ENCODE data around the gene FCAR. TPM values are rescaled to one million over a fixed set of nuclear protein-coding genes. Genes with fewer than 3 reads are reported as not detected.
"Not testable (repeated sequence)": the region's sequence is repeated elsewhere in the genome, so short reads cannot be mapped to it uniquely, and the experiment has no call there.

FCAR gene
- total RNA-seq = 0.30 TPM
- long read RNA-seq = 0 reads

DNA sequence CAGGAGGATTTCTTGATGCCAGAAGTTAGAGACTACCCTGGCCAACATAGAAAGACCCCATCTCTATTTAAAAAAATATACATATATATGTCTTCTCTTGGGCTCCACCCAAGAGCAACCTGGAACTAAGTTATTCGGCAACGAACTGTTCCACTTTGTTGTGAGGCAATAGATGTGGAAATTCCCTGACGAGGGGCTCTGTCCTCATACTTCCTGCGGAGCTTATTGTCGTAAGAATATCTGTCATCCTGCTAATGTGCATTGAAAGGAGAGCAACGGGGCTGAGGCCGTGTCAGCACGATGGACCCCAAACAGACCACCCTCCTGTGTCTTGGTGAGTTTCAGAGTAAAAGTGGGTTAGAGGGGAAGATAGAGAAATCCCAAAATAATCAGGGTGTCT is at the start of gene FCAR:
Gene FCAR, plus strand, starts transcription at position 246 of the 400 bp plus-strand sequence. Its CDS starts 55 bp downstream, at position 301.
- DNase-seq (no peak), ATAC-seq (ENCODE audit: poor library complexity) (no peak)
- intact Hi-C loops (cut with DNase I) = no loop called here

DNA sequence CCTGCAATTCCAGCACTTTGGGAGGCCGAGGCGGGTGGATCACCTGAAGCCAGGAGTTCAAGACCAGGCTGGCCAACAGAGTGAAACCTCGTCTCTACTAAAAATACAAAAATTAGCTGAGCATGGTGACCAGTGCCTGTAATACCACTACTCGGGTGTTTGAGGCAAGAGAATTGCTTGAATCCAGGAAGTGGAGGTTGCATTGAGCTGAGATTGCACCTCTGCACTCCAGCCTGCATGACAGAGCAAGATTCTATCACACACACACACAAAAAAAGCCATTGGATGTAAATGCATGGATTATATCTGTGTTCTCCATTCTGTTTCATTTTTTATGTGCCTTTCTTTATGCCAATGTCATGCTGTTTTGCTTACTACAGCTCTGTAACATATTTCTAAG is 49.6 kb upstream of the FCAR start:
- DNase-seq; intact Hi-C loops (cut with DNase I); ATAC-seq (ENCODE audit: poor library complexity): not testable (repeated sequence)

DNA sequence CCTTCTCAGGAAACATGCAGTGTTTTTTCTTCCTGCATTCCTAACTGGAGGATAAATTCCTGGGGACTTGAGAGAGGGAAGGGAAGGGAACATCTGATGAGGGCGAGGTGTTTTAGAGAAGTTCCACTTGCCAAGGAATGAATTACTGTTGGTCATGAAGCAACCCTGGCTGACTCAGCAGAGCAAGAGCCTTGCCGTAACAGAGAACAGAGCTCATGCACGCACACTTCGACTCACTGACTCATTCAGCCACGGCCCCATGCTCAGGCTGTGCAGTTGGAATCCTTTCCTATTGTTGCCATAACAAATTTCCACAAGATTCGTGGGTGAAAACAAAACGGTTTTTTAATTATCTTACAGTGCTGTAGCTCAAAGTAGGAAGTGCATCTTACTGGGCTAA is 48.7 kb upstream of the FCAR start:
- ATAC-seq (ENCODE audit: poor library complexity); intact Hi-C loops (cut with DNase I); DNase-seq: not testable (repeated sequence)

DNA sequence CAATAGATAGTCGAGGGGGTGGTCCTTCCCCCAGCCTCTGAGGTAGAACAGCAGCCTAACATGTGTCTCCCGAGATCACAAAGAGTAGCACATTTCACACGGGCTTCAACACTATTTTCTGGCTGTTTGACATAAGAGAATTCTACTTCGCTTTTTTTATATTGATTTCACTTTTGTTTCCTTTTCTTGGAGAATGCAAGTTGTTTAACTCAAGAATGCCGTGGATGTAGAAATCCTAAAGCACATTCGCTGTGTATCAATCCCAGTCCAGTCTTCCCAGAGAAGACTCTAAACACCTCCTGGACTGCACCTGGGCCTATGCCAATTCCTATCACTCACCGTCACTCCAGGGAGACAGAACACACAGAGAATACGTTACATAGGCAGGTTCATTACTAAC is 46.0 kb upstream of the FCAR start:
- ATAC-seq (ENCODE audit: poor library complexity); intact Hi-C loops (cut with DNase I); DNase-seq: not testable (repeated sequence)

GRCh38 chr19:54832496-54832895 is 41.5 kb upstream of the FCAR start, which contains the start of gene KIR2DS4:
Gene KIR2DS4, plus strand, starts transcription at chr19:54832676.
- ATAC-seq (ENCODE audit: poor library complexity); DNase-seq; intact Hi-C loops (cut with DNase I): not testable (repeated sequence)

DNA sequence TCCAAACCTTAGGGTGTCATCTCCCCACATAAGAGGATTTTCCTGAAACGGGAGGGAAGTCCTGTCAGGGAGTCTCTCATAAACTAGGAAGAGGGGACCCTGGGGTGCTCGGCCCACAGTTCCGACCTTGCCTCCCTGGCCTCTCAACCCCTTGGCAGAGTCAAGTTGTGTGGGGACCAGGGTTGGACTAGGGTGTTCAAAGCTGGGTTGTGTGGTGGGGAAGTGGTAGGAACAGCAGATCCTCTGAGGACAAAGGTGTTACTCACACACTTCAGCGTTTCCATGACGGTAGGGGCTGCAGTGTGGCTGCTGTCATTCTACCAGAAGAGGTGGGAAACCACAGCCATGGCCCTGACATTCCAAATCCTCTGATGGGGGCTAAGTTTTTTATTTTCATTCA is 38.9 kb upstream of the FCAR start:
- intact Hi-C loops (cut with DNase I) = not testable (repeated sequence)

GRCh38 chr19:54837522-54837921 is 36.5 kb upstream of the FCAR start:
- intact Hi-C loops (cut with DNase I); ATAC-seq (ENCODE audit: poor library complexity); DNase-seq: not testable (repeated sequence)

More for the DNA sequence above, 38.9 kb upstream of the FCAR start:
- not testable (repeated sequence) for DNase-seq; ATAC-seq (ENCODE audit: poor library complexity)

- ATAC-seq (ENCODE audit: poor library complexity); intact Hi-C loops (cut with DNase I); DNase-seq: not testable (repeated sequence)
These were observed 30.9 kb upstream of the FCAR start for GRCh38 chr19:54843171-54843570.

- ATAC-seq (ENCODE audit: poor library complexity); intact Hi-C loops (cut with DNase I); DNase-seq: not testable (repeated sequence)
These were observed 23.9 kb upstream of the FCAR start, which contains the start of gene KIR3DL2 for GRCh38 chr19:54850061-54850640. Gene KIR3DL2, plus strand, starts transcription at chr19:54850443. Its CDS starts 33 bp downstream, at chr19:54850476.

DNA sequence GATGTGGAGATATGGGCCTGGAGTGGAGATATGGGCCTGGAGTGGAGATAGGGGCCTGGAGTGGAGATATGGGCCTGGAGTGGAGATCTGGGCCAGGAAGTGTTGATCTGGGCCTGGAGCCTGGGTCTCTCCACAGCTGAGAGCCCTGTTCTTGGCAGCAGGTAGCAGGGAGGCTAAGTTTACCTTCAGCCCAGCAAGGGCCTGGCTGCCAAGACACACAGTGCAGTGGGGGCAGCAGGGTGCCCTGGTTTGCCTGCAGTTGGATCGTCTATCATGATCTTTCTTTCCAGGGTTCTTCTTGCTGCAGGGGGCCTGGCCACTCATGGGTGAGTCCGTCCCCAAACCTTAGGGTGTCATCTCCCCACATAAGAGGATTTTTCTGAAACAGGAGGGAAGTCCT is 23.1 kb upstream of the FCAR start:
- DNase-seq (no peak), ATAC-seq (ENCODE audit: poor library complexity) (no peak)
- intact Hi-C loops (cut with DNase I) = no loop called here

- intact Hi-C loops (cut with DNase I) = no loop called here
- no peak for DNase-seq
- ATAC-seq (ENCODE audit: poor library complexity) = no peak
These were observed 22.7 kb upstream of the FCAR start for GRCh38 chr19:54851353-54851752.

GRCh38 chr19:54855241-54855640 is 18.8 kb upstream of the FCAR start:
- ATAC-seq (ENCODE audit: poor library complexity); intact Hi-C loops (cut with DNase I); DNase-seq: not testable (repeated sequence)

- DNase-seq; ATAC-seq (ENCODE audit: poor library complexity); intact Hi-C loops (cut with DNase I): not testable (repeated sequence)
These were observed 15.6 kb upstream of the FCAR start for GRCh38 chr19:54858476-54858875.

DNA sequence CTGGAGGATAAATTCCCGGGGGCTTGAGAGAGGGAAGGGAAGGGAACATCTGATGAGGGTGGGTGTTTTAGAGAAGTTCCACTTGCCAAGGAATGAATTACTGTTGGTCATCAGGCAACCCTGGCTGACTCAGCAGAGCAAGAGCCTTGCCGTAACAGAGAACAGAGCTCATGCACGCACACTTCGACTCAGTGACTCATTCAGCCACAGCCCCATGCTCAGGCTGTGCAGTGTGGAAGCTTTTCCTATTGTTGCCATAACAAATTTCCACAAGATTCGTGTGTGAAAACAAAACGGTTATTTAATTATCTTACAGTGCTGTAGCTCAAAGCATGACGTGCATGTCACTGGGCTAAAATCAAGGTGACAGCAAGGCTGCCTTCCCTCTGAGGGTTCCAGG is 14.6 kb upstream of the FCAR start:
- DNase-seq; ATAC-seq (ENCODE audit: poor library complexity); intact Hi-C loops (cut with DNase I): not testable (repeated sequence)

- DNase-seq; intact Hi-C loops (cut with DNase I); ATAC-seq (ENCODE audit: poor library complexity): not testable (repeated sequence)
These were observed 10.6 kb upstream of the FCAR start for GRCh38 chr19:54863459-54863858.

- intact Hi-C loops (cut with DNase I) = no loop called here
- no peak for ATAC-seq (ENCODE audit: poor library complexity)
These were observed 2.3 kb upstream of the FCAR start for GRCh38 chr19:54871696-54872095.

GRCh38 chr19:54875506-54875905 is 1.5 kb downstream of the FCAR start:
- ATAC-seq (ENCODE audit: poor library complexity) (peak; percentile 25), DNase-seq (no peak)
- intact Hi-C loops (cut with DNase I) = no loop called here

More at GRCh38 chr19:54871696-54872095, 2.3 kb upstream of the FCAR start:
- DNase-seq = no peak

DNA sequence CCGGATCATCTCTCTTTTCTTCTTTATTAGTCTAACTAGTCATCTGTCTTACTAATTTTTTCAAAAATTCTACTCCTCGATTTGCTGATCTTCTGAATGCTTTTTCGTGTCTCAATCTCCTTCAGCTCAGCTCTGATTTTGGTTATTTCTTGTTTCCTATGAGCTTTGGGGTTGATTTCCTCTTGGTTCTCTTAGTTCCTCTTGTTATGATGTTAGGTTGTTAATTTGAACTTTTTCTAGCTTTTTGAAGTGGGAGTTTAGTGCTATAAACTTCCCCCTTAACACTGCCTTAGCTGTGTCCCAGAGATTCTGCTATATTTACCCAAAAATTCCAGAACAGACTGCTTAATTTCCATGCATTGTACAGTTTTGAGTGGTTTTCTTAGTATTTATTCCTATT is 3.4 kb downstream of the FCAR start:
- no peak for ATAC-seq (ENCODE audit: poor library complexity)
- DNase-seq = no peak
- intact Hi-C loops (cut with DNase I) = no loop called here

- no peak for ATAC-seq (ENCODE audit: poor library complexity)
- intact Hi-C loops (cut with DNase I) = no loop called here
- DNase-seq = no peak
These were observed 7.8 kb downstream of the FCAR start for GRCh38 chr19:54881884-54882283.

GRCh38 chr19:54882758-54883157 is 8.7 kb downstream of the FCAR start:
- intact Hi-C loops (cut with DNase I) = no loop called here
- ATAC-seq (ENCODE audit: poor library complexity) = no peak
- no peak for DNase-seq
